Bronchial epithelial cell (primary cell): Measurements from ENCODE around the gene CAMSAP3. TPM values are rescaled to one million over a fixed set of nuclear protein-coding genes. Genes with fewer than 3 reads are reported as not detected.

ENCODE experiments used
- DNase-seq: peaks from one replicate; pipeline ENCODE4 v3.0.0-alpha.2; 2010; ENCODE audit warnings: low read depth
- FAIRE-seq: peaks from 2 replicates; lab custom pipeline; 2011; peaks lifted over from hg19 to GRCh38; lab: Jason Lieb, UNC
- H3K27me3 ChIP-seq: 2 replicates; pipeline ENCODE4 v1.5.1; 2011; ENCODE audit warnings: low read length; ENCODE audit not compliant: control insufficient read depth, insufficient read depth
- H3K36me3 ChIP-seq: 2 replicates; pipeline ENCODE4 v1.5.1; 2011; ENCODE audit warnings: low read length; ENCODE audit not compliant: control insufficient read depth, insufficient read depth
- H3K4me3 ChIP-seq: 2 replicates; pipeline ENCODE4 v1.5.1; 2011; ENCODE audit warnings: mild to moderate bottlenecking, low read depth, low read length, control low read depth
- total RNA-seq: library from RNA; depleted of rRNA; stranded (reverse); fragments of >200 nt; gene quantifications from 2 replicates; pipeline ENCODE4 v1.2.1, GENCODE V29; 2014
- TF ChIP-seq, protein P1 (sequence below): IDR thresholded peaks from 2 replicates; pipeline ENCODE4 v1.5.1; 2011; ENCODE audit warnings: mild to moderate bottlenecking, moderate library complexity, low read length, control low read depth, inconsistent platforms; ENCODE audit not compliant: insufficient read depth, severe bottlenecking

CAMSAP3 gene
- total RNA-seq, 1 donor from 2014 or later = 2.4 TPM

DNA sequence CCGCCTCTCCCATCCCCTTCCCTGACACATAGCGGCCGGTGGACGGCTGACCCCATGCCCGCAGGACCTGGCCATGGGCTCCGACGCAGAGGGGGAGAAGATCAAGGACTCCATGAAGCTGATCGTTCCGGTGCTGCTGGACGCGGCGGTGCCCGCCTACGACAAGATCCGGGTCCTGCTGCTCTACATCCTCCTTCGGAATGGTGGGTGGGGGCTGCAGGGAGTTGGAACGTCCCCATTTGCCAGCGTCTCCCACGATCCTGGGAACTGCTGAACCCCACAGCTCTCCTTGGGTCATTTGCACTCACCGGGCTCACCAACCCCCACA lies 48.9 kb downstream of the CAMSAP3 start:
- FAIRE-seq = no peak
- Histone ChIP-seq H3K36me3 (peaks cover 16% of the 10 kb centered on the region), H3K27me3 (no peaks in the 10 kb centered on the region), H3K4me3 (no peak overlapping the region)
- TF ChIP-seq, protein P1, sequence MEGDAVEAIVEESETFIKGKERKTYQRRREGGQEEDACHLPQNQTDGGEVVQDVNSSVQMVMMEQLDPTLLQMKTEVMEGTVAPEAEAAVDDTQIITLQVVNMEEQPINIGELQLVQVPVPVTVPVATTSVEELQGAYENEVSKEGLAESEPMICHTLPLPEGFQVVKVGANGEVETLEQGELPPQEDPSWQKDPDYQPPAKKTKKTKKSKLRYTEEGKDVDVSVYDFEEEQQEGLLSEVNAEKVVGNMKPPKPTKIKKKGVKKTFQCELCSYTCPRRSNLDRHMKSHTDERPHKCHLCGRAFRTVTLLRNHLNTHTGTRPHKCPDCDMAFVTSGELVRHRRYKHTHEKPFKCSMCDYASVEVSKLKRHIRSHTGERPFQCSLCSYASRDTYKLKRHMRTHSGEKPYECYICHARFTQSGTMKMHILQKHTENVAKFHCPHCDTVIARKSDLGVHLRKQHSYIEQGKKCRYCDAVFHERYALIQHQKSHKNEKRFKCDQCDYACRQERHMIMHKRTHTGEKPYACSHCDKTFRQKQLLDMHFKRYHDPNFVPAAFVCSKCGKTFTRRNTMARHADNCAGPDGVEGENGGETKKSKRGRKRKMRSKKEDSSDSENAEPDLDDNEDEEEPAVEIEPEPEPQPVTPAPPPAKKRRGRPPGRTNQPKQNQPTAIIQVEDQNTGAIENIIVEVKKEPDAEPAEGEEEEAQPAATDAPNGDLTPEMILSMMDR = no peak
- DNase-seq = no peak

DNA sequence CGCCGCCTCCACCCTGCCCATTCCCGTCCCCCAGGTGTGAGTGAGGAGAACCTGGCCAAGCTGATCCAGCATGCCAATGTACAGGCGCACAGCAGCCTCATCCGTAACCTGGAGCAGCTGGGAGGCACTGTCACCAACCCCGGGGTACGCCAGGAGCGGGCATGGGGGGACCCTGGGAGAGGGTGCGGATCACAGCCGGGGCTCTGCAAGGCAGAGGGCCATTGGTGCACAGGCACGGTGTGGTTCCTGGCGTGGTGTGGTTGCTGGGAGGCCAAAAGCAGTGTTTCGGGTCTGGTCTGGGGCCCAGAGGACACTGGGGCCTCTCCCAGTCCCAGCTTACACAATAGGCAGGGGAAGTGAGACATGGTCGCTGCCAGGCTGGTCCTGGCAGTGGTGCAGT lies 49.5 kb downstream of the CAMSAP3 start:
- DNase-seq (no peak), FAIRE-seq (no peak)
- TF ChIP-seq, protein P1 = no peak
- Histone ChIP-seq H3K4me3 (no peak overlapping the region), H3K27me3 (no peaks in the 10 kb centered on the region), H3K36me3 (peaks cover 13% of the 10 kb centered on the region)

DNA sequence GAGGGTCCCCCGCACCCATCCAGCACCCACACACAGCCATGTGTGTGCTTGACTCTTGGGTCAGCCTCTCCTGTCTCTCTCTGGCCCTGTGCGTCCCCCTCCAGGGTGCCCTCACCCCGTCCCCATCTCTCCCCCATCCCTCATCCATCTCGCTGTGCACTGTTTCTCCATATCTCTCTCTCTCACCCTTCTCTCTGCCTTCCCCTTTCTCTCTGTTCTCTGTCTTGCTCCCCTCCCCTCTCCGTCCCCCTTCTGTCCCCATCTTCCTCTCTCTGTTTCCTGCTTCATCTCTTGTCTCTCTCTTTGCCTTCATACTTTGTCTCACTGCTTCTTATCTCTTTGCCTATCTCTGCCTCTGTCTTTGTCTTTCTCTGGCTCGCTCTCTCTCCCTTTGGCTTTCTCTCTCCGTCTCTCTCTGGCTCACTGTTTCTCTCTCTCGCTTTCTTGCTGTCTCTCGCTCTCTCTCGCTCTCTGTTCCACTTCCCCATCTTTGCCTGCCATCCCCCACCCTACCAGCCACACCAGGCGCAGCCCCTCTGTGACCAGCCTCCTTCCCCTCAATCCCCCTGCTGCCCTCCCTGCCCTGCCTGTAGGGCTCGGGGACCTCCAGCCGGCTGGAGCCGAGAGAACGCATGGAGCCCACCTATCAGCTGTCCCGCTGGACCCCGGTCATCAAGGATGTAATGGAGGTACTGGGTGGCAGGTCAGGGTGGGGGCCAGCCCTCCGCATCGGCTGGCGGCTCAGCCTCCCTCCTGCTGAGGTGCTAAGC lies 50.2 kb downstream of the CAMSAP3 start:
- peaks cover 13% of the 10 kb centered on the region for H3K36me3 ChIP-seq
- FAIRE-seq (no peak), DNase-seq (no peak)
- H3K4me3 ChIP-seq = no peak overlapping the region
- no peaks in the 10 kb centered on the region for H3K27me3 ChIP-seq
- TF ChIP-seq, protein P1 = no peak

DNA sequence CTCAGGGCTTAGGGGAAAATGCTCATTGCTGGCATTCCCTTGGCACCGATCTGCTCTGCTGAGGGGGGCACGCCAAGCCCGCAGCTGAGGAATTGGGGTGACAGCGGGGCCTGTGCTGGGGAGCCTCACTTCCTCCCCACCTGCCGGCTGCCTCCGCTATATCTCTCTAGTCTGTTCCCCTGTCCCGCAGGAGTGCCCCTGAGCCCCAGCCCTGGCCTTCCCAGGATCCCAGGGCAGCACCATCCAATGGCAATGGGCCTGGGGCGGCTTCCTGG lies 50.7 kb downstream of the CAMSAP3 start:
- FAIRE-seq (no peak), DNase-seq (no peak)
- H3K27me3 ChIP-seq = no peaks in the 10 kb centered on the region
- no peak overlapping the region for H3K4me3 ChIP-seq
- H3K36me3 ChIP-seq = peaks cover 13% of the 10 kb centered on the region
- TF ChIP-seq, protein P1 = no peak

DNA sequence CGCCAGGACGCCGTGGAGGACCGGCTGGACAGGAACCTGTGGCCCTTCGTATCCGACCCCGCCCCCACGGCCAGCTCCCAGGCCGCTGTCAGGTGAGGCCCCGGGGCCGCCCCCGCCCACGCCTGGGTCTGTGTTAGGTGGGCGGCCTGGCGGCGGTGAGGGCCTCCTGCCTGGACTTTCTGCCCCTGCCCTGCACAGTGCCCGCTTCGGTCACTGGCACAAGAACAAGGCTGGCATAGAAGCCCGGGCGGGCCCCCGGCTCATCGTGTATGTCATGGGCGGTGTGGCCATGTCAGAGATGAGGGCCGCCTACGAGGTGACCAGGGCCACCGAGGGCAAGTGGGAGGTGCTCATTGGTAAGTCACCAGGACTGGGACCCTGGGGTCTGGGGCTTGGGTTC lies 51.5 kb downstream of the CAMSAP3 start:
- DNase-seq (no peak), FAIRE-seq (no peak)
- H3K36me3 ChIP-seq = peaks cover 12% of the 10 kb centered on the region
- H3K27me3 ChIP-seq = no peaks in the 10 kb centered on the region
- H3K4me3 ChIP-seq = no peak overlapping the region
- TF ChIP-seq, protein P1 = no peak
